Putamen (tissue), 1 donor: Measurements from ENCODE around the gene DYNC1I1.

ENCODE experiments used
- DNase-seq: peaks from one replicate; pipeline ENCODE4 v3.0.0-alpha.2; 2016; ENCODE audit warnings: low spot score

The DYNC1I1 gene

DNA sequence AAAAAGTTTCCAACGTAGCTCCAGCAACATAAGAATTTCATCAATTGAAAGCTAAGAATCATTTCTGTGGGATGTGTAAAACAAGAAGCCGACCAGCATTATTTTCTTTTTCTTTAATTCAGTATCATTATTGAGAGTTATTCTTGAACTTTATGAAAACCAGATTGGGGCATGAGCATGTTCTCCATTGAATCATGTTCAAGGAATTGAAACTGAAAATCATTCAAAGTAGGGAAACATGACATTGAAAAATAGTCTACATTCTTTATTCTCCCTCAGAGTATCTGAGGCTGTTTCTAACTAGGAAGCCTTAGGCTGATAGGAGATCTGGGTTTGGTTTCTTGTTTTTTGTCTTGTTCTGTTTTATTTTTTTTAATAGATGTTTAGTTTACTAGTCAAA, 253.7 kb downstream of the DYNC1I1 start:
- DNase-seq = no peak

GRCh38 chr7:96026611-96027010, 254.3 kb downstream of the DYNC1I1 start:
- no peak for DNase-seq

GRCh38 chr7:96028729-96029128, 256.4 kb downstream of the DYNC1I1 start:
- DNase-seq = no peak

DNA sequence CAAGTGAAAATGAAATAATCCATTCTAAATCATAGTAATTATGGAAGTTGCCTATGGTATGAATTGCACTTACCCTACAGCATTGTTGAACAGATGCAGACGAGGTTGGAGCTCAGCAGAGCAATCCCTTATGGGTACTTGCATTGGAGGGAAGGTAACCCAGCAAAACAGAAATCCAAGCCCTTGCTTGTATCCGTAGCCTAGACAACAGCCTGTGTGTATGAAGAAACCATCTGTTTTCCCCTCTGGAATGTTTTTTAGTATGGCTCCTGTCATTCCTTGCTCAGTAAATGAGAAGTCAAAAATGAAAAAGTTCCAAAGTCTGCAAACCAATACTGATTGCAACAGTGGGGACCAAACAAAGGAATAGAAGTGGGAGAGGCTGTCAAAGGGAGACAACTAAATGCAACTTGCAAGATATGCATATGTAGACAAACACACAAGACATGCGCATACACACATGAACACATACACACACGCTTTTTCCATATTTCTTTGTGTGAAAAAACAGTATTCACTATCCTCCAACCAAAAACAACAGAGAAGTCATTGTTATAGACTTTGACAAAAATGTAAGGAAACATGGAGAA, 260.8 kb downstream of the DYNC1I1 start:
- DNase-seq = no peak

DNA sequence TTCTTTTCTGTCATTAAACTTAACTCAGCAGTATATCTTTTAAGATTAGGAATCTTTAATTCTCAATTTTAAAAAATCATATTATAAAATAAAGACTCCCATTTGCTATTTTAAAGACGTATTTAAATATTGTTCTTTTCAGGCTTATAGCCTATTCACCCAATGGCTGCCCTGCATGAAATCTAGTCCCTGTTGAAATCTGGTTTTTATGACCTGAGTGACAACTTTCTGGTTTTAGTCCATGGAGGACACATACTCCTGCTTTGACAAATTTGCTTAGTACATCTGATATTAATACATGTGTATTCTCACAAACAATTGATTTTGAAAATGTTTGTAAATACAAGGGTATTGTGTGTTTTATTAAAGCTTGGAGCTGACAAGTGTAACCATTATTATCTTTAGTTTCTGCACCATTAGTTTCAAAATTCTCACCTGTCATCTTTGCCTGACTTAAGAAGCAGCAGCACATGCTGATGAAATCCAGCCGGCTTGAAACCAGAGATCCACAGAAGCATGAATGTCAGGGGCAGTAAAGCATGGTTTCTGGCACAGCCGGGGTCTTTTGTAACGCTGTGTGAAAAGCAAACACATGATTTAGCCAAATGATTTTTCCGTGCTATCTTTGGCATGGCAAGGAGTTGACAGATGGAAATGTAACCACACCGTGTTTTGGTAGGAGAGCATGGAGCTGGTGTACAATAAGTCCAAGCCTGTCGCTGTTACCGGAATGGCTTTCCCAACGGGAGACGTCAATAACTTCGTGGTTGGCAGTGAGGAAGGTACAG, 262.8 kb downstream of the DYNC1I1 start:
- no peak for DNase-seq

- DNase-seq = no peak
These were observed 268.0 kb downstream of the DYNC1I1 start for GRCh38 chr7:96040250-96040772.

DNA sequence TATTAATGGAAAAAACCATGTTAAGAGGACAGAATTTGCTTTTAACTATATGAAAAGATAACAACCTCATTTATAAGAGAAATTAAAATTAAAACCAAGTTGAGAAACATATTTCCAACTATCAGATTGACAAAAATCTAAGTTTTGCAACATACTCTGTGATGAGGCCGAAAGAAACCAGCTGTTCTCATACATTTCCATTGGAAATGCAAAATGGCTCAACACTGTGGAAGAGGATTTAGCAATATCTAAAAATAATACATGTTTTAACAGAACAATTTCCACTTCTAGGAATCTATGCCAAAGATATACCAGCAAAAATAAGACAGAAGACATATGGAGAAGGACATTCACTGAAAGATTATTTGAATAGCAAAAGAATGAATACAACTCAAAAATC, 268.8 kb downstream of the DYNC1I1 start:
- DNase-seq = no peak

- no peak for DNase-seq
These were observed 272.8 kb downstream of the DYNC1I1 start for GRCh38 chr7:96045181-96045580.

DNA sequence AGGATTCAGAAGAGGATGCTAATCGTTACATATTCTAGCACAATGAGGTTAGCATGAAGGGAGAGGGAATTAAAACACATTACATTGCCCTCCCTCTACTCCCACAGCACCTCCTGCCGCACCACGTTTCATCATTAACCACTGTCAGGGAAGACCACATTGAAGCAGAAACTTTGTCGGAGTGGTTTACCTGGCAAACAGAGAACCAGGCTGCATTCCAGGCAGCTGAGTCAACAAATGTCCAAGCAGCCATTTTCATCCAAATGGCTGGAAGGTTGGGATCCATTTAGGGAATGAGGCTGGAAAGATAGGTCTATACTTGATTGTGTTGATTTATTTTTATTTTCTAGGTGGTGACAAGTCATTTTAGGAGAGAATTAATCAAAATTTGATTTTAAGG, 273.6 kb downstream of the DYNC1I1 start:
- no peak for DNase-seq

GRCh38 chr7:96052289-96052688, 279.9 kb downstream of the DYNC1I1 start:
- no peak for DNase-seq

DNA sequence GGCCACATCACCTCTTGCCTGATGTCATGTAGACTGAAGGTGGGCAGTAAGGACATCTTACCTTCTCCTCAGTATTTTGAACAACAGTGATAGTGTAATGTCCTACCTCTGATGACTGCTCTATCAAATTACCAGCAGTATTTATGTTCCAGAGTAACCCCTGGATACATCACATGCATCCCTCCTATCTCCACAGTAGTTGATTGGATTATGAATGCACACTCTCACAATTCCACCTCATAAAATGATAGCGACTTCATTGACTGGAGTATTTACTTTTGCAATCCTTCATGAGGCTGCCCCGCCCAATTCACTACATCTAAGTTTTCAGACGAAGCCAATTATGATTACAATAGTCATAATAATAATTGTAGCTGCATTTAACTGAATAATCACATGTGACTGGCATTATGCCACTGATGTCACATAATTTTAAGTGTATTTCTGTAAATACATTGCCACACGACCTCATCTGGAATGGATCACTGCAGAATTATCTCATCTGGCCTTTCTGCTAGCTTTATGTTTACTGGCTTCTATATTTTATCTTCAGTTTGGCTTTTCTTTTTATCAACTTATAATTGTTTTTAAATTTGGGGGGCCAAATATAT, 280.6 kb downstream of the DYNC1I1 start:
- no peak for DNase-seq

- no peak for DNase-seq
These were observed 283.4 kb downstream of the DYNC1I1 start for GRCh38 chr7:96055717-96056116.

DNA sequence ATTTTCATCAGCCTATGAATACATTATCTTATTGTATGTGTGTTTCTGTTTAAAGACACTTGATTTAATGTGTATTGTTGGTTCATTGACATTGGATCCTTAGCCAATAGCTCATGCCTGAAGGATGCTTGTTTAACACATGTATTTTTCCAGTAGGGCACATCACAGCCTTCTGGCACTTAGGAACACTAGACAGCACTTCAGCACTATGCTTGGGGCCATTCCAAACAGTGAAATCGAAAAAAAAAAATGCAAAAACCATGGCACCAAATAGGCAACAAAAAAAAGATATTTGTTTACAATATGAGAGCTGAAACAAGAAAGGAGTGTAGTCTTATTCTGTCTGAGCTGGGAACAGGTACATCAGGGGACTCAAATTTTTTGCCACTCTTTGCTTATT, 286.7 kb downstream of the DYNC1I1 start:
- no peak for DNase-seq

DNA sequence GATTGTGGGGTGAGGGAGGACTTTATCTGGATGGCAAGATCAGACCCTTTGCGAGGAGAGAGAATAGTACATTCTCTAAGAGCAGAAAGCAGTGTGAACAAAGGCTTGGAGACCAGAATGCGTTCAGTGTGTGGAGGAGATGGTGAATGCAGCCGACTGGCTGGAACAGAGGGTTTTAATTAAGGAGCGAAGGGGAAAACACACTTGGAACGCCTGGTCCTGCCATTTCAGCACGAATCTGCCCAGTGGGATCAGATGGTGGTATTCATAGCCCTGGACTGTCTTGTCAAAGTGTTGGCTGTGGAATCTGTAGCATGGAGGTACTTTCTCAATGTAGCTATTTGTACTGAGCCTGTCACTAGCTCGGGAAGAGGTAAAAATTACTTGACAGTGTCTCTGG, 288.7 kb downstream of the DYNC1I1 start:
- no peak for DNase-seq

DNA sequence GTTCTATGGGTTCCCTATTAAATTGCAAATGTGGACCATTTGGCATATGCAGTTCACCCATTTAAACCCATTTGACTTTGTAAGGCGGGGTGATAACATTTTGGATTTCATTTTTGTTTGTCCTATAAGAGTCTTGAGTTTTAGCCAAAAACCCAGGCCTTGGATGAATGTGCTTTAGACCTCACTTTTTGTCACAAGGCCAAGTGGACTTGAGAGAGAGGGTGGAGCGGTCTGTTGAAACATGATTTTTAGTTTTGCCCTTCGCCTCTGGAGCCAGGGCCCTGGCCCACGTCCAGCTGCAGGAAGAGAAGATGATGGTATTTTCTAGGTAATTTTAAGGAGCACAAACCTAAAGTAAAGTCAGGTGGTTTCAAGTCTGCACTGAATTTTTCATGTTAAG, 289.5 kb downstream of the DYNC1I1 start:
- no peak for DNase-seq

DNA sequence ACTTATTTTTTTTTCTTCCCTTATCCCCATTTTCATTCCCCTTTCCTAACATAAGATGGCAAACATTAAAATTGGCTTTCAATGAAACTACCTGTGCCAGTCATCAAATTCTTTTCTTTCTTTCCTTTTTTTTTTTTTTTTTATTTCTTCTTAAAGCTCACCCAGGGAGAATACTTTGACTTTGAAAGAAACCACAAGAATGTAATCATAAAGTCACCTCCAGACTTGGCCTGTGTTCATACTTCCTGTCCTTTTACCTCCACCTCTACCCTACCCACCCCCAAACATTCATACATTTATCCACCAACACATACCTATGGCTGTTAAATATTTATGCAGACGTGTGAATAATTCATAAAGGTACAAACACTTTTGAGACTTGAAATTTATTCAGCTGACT, 295.0 kb downstream of the DYNC1I1 start:
- no peak for DNase-seq

- no peak for DNase-seq
These were observed 297.0 kb downstream of the DYNC1I1 start for GRCh38 chr7:96069401-96069800.

- no peak for DNase-seq
These were observed 302.5 kb downstream of the DYNC1I1 start for GRCh38 chr7:96074871-96075270.

DNA sequence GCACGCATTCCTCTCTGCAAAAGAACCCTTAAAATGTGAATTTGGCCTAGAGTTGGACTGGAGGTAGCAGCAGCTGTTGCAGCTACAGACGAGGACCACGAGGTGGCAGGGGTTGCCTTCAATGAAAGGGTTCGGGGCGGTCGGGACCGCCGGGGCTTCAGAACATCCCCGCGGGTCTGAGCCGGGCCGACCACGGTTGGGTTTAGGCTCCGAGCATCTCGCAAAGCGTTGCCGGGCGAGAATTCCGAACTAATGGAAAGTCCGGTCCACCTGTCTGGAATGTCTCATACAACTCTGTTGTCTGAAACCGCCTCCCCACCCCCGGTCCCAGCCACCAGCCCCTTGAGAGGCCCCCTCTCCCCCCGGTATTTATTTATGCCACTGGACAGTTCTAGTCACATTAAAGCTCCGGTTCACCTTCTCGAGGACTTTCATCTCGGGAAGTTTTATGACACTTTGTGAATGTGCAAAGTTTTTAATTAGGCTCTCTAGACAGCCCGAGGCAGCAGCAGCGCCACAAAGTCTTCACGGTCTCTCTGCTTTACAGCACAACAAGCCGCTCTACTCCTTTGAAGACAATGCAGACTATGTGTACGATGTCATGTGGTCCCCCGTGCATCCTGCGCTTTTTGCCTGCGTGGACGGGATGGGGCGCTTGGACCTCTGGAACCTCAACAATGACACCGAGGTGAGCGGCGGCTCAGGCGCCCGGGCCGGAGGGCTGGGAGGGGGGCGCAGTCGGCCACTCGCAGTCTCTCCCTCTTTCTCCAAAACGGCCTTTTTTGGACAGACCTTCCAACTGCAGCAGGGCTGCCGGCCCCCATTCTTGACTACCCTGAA, 303.4 kb downstream of the DYNC1I1 start:
- DNase-seq = peak; percentile 64

DNA sequence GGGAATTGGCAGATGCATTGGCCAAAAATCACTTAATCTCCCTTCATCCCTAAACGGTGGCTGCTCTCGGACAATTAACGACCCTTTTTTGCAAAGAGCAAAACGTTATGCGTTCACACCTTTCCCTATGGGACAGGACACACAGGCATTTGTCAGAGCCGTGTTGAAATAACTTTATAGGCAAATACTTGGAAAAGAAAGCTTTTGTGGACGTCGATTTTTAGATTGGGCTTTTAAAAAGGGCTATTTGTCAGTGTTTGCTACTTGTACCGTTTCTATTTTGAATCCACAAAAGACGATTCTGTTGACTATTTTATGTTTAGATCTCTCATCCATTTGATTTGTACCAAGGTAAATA, 304.0 kb downstream of the DYNC1I1 start:
- no peak for DNase-seq

DNA sequence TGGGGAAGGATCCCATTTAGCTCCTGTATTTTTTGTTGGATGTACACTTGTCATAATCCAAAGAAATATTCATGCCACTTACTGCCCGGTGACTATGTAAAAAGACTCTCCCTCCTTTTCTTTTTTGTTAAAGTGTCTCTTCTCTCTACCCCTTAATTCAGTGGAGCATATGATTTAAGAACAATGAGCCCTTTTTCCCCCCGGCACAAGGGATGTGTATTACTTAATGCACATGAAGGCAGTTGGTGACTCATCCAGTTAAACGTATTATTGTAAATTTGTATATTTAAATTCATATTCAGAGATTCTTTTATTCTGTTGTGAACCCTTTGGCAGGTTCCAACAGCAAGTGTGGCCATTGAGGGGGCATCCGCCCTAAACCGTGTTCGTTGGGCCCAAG, 307.7 kb downstream of the DYNC1I1 start:
- DNase-seq = no peak

- DNase-seq = no peak
These were observed 312.7 kb downstream of the DYNC1I1 start for GRCh38 chr7:96084881-96085553.
